GM18511 (cell line): ENCODE results near the gene DCDC2C.

Experiments used
- ATAC-seq: cut with Tn5 transposase; IDR thresholded peaks from one replicate; pipeline ENCODE4 v1.9.1; 2021; ENCODE audit warnings: mild to moderate bottlenecking, moderate library complexity; ENCODE audit not compliant: unreplicated experiment

DCDC2C gene

GRCh38 chr2:3742743-3743508 lies 39.6 kb downstream of the DCDC2C start:
- no peak for ATAC-seq

DNA sequence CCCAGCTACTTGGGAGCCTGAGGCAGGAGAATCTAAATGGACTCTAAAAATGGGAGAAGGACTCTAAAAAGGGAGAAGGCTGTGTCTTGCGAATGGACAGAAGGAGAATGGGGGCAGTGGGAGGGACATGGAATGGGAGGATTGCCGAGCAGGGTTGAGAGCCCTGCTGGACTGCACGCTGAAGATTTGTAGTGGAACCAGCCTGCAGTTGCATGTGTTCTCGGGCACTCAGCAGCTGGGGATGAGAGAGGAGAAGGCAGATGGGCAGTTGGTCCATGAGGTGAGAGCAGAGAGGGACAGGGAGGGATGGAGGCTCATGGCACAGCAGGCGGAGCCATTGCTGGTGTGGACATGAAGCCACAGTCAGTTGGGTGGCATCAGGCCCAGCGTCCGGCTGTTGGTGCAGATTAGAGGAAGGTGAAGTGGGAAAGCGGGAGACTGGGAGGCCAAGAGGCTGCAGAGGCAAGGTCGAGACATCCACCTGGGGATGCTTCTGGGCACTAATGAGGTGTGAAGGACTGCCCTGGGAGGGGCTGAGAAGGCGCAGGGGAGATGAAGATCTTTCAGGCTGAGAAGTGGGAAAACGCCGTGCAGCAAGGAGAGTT lies 40.7 kb downstream of the DCDC2C start:
- no peak for ATAC-seq

DNA sequence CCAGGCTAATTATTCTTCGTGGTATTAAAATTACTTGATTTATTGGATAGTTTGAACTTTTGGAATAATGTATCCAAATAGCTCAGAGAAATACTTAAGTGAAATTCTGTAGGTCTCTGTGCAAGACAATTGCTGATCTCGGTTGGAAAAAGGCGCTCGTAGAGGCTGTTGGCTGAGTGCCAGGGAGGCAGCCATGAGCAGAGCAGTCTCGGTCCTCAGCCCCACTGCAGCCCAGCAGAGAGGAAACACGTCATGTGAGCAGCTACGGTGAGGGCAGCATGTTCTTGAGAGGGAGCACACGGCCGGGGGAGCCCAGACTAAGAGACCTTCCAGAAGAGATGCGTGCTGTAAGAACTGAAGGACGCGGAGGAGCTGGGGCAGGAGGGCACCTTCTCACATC lies 42.5 kb downstream of the DCDC2C start:
- no peak for ATAC-seq

DNA sequence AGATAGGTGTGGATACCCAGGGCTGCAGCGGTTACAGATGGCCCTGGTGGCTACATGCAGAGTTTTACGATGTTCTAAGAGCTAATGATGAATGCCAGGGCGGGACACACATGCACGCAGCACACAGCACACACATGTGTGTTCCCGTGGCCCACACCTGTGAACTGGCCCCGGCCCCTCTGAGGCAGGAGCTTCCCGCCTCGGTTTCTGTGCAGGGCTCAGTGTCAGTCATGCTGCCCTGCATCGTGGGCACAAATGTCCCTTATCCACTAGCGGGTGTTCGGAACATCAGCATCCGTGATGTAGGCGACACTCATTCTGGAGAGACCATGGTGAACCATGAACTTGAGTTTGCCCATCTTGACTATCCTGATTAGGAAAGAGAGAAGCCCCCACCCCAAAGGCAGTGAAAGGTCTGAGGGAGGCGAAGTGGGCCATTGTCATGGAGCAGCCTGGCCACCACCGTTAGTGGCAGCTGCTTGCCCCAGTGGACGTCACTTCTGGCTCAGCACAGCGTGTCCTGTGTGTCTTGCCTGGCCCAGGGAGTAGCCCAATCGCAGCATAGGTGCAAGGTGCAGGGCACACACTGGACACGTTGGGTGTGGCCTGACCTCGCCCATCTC lies 43.8 kb downstream of the DCDC2C start:
- no peak for ATAC-seq

DNA sequence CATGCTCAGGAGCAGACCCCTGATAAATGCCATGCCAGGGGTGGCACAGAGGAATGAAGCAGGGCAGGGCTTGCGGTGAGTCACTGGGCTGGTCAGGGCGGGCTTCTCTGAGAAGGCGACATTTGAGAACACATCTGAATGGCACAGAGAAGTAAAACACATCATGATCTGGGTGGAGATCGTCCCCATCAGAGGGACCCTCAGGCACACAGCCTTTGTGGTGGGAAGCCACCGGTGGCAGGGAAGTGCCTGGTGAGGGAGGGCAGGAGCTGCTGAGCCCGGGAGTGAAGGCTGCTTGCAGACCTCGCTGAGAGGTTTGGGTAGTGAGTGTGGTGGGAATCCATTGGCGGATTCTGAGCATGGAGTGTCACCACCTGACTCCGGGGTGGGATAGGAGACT lies 44.5 kb downstream of the DCDC2C start:
- no peak for ATAC-seq

DNA sequence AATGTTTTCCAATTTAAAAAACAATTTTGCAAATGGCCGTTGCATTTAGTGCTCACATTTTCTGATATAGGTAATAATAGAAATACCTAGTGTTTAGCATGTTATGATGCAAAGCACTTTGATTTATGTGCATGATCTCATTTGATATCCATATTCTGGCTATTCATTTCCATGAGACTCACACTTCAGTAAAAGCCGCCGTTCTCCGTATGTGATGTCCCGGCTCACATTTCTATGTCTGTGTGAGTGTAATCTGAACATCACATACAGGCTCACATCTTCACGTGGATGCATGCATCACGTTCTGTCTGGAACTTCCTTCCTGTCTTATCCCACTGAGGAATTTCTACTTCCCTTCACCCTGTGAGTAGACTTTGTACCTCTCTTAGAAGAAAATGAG lies 45.8 kb downstream of the DCDC2C start:
- ATAC-seq: no peak

GRCh38 chr2:3751251-3751650 lies 47.9 kb downstream of the DCDC2C start:
- no peak for ATAC-seq

- no peak for ATAC-seq
Observed at GRCh38 chr2:3751806-3752205, 48.4 kb downstream of the DCDC2C start.

DNA sequence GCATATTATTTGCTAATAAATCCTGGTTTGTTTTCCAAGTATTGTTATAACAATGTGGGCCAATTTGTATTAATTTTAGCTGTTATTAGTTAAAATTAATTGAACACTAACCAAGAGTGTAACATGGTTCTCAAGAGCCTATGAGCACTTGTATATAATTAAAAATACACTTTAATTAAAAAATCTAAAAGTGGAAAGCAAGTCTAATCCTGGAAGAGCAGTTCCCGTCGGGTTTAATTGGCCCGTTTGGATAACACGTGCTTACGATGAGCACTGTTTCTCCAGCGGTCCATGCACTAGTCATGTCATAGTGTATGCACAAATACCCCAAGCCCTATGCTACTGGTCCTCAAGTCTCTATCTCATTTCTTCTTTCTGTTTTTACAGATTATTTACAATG lies 49.0 kb downstream of the DCDC2C start:
- ATAC-seq: no peak

- ATAC-seq: no peak
Observed at GRCh38 chr2:3753561-3753960, 50.2 kb downstream of the DCDC2C start.

GRCh38 chr2:3754280-3754679 lies 50.9 kb downstream of the DCDC2C start:
- ATAC-seq: no peak

GRCh38 chr2:3754795-3755194 lies 51.4 kb downstream of the DCDC2C start:
- ATAC-seq: no peak

- no peak for ATAC-seq
Observed at GRCh38 chr2:3755277-3755676, 51.9 kb downstream of the DCDC2C start.

DNA sequence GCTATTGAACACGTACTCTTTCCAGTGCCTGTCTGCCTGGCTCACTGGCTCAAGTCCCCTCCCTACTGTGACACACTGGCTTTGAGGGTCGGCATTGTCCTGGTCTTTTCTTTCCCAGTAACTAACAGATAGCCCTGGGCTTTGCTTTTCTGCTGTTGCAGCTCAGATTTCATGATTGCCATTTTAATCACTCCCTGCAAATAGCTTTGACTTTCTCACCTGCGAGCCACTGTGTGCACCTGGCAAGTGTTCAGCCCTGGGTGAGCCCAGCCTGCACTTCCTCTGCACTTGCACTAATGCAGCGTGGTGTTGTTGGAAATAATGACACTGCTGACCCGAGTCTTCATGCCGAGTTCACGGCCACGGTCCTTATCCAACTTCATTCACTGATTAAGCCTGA lies 52.9 kb downstream of the DCDC2C start:
- ATAC-seq: no peak

DNA sequence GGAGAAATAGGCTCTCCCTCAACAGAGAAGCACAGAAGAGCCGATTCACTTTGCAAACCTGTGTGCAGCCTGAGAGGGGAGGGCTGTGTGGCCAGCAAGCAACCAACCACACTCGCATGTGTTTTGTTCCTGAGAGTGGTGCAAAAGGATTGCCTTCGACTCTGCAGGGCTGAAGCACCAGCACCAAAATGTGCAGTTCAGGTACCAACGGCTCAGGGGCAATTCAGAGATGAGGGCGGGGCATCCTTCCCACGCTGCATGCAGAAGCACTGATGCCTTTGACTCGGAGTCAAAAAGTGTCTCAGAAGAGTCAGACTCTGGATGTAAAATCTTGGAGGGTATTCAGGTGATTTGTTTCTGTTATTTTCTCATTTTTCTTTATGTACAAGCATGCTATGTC lies 55.5 kb downstream of the DCDC2C start:
- no peak for ATAC-seq

- no peak for ATAC-seq
Observed at GRCh38 chr2:3759331-3759730, 56.0 kb downstream of the DCDC2C start.

- no peak for ATAC-seq
Observed at GRCh38 chr2:3759761-3760160, 56.4 kb downstream of the DCDC2C start.

DNA sequence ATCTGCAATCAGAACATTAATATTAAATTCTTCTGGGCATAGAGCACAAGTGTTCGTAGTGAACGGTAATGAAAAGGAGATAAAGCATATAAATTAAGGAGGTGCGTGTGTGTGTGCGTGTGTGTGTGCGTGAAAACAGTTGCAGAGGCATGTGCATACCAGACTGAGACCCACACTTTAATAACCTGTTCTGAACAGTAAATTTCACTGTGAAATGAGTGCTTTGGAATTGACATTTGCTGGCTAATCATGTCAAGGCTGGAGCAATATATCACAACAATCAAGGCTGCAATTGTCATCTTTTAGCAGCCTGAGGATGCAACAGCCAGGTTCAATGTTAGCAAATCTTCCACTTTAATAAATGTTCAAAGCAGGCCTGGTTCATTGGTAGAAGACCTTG lies 57.9 kb downstream of the DCDC2C start:
- no peak for ATAC-seq

GRCh38 chr2:3762771-3763447 lies 59.5 kb downstream of the DCDC2C start:
- no peak for ATAC-seq

- ATAC-seq: no peak
Observed at GRCh38 chr2:3766824-3767223, 63.4 kb downstream of the DCDC2C start.

DNA sequence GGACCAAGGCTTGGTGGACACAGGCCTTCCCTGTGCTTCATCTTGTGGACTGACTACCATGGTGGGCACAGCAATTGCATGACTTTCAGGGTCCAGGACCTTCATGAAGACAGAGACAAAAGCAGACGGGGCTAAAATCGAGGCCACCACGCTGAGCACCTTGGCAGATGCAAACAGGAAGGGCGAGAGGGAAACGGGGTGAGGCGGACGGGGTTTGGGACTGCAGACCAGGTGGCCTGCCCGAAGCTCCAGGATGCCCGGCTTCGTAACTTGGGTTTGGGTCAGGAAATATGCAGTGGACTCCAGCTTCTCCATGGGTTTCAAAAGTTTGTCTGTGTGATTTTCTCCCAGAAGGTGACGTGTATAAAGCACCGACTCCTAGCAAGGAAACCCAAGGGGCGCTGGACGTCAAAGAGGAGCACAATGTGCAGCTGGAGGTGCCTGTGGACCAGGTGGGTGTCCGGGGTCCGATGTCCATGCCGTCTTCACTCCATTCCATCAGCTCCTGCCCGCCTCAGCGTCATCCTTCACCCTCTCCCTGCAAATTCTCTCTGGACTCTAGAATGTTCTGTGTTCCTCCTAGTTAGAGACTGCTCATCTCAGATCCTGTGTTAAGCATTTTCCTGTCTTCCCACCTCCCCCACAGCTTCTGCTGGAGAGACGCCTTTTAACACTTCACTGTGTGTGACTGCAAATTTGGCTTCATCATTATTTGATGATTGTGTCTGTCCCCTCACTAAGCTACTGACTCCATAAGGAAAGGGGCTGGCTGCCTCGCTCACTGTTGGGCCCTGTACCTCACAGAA lies 65.8 kb downstream of the DCDC2C start:
- no peak for ATAC-seq
